Sigmoid colon (tissue), 7 donors: ENCODE results near the gene KCTD12. TPM values are rescaled to one million over a fixed set of nuclear protein-coding genes. Genes with fewer than 3 reads are reported as not detected.

ENCODE experiments used
- DNase-seq: peaks from one replicate; pipeline ENCODE4 v3.0.0-alpha.2; 2019
- H3K27ac ChIP-seq, 4 donors: fragments of 200-600 bp; sonication (generic); one replicate each; pipeline ENCODE4 v1.5.1; 2016 to 2019; ENCODE audit warnings: mild to moderate bottlenecking in 1 of 4
- H3K27me3 ChIP-seq, 3 donors: fragments of 200-600 bp; sonication (generic); one replicate each; pipeline ENCODE4 v1.5.1; 2019; ENCODE audit warnings: mild to moderate bottlenecking in 1 of 3
- H3K36me3 ChIP-seq, 4 donors: fragments of 200-600 bp; sonication (generic); one replicate each; pipeline ENCODE4 v1.5.1; 2016 to 2019
- H3K4me1 ChIP-seq, 4 donors: fragments of 200-600 bp; sonication (generic); one replicate each; pipeline ENCODE4 v1.5.1; 2017 to 2019
- H3K4me3 ChIP-seq, 4 donors: fragments of 200-600 bp; sonication (generic); one replicate each; pipeline ENCODE4 v1.5.1; 2017 to 2019; ENCODE audit warnings: mild to moderate bottlenecking in 2 of 4, moderate library complexity in 1 of 4
- H3K9me3 ChIP-seq, 4 donors: fragments of 200-600 bp in 3 of 4; sonication (generic) in 3 of 4; one replicate each; pipeline versions ENCODE4 v1.5.1 to v1.6.1; 2013 to 2019
- CTCF ChIP-seq, 4 experiments: fragments of 450-650 bp in 3 of 4; fragments of 200-600 bp in 1 of 4; IDR thresholded peaks; one replicate each; pipeline ENCODE4 v1.5.1; 2016 to 2019; ENCODE audit warnings: antibody characterized with exemption in 4 of 4, mild to moderate bottlenecking in 3 of 4, moderate library complexity in 2 of 4
- EP300 ChIP-seq, 4 donors: sonication (generic); formaldehyde crosslinking; IDR thresholded peaks; one replicate each; pipeline ENCODE4 v1.6.1; 2017; ENCODE audit warnings: antibody characterized with exemption in 4 of 4
- POLR2A ChIP-seq, 2 donors: fragments of 450-650 bp; IDR thresholded peaks; one replicate each; pipeline ENCODE4 v1.6.1; 2016; ENCODE audit warnings: antibody characterized with exemption in 2 of 2, mild to moderate bottlenecking in 2 of 2, moderate library complexity in 2 of 2
- POLR2AphosphoS5 ChIP-seq, 4 donors: sonication (generic); formaldehyde crosslinking; IDR thresholded peaks; one replicate each; pipeline ENCODE4 v1.6.1; 2017; ENCODE audit warnings: antibody characterized with exemption in 4 of 4
- WGBS, 2 donors: extraction: QIAGEN DNeasy Blood & Tissue Kit; methylation state at CpG; one replicate each; pipeline ENCODE4 v1.1.7; 2013; 5-methylcytosine and 5-hydroxymethylcytosine counted together
- intact Hi-C: fragments of 100-400 bp; cut with DNase I; formaldehyde crosslinking; loops from one replicate; pipeline ENCODE4 v1.15.1; 2023
- polyA plus RNA-seq, 3 donors: library from polyadenylated mRNA; stranded (reverse); fragments of 200-250 nt; gene quantifications; one replicate each; pipeline ENCODE4 v1.2.3, GENCODE V29; 2013
- total RNA-seq, 4 donors: library from RNA; depleted of rRNA; stranded (reverse); fragments of >200 nt; gene quantifications; one replicate each; pipeline ENCODE4 v1.1.0, GENCODE V29; 2016
- donor health status: healthy with polysubstance abuse.
- donor health status: Bipolar disorder and iron deficiency.
- donor health status: healthy.

KCTD12 gene
- total and polyA plus RNA-seq, 7 donors, result 14.8 to 129 (median 77.3) TPM

GRCh38 chr13:76894401-76895110 is 8.4 kb upstream of the KCTD12 start:
- Histone ChIP-seq H3K4me1 (no peaks in the 10 kb centered on the region), H3K27ac (no peak overlapping the region), H3K9me3 (peaks cover 0 to 5% (median 1%) of the 10 kb centered on the region in 4 donors), H3K4me3 (no peak overlapping the region), H3K36me3 (no peaks in the 10 kb centered on the region), H3K27me3 (no peaks in the 10 kb centered on the region)
- WGBS, 2 donors, result 41 to 77% methylated on average over 2 of the region's 2 CpGs
- TF ChIP-seq POLR2AphosphoS5 (IDR thresholded peaks at IDR 0.05), result no peak
- TF ChIP-seq CTCF (IDR thresholded peaks at IDR 0.05), result no peak
- no peak for TF ChIP-seq POLR2A (IDR thresholded peaks at IDR 0.05)
- no peak for TF ChIP-seq EP300 (IDR thresholded peaks at IDR 0.05)
- no peak for DNase-seq
- intact Hi-C loops, result no loop called here

- DNase-seq, result no peak
- intact Hi-C loops, result no loop called here
- Histone ChIP-seq H3K4me1 (peaks cover 0 to 8% (median 3%) of the 10 kb centered on the region in 4 donors), H3K36me3 (no peaks in the 10 kb centered on the region), H3K27me3 (no peaks in the 10 kb centered on the region), H3K27ac (no peak overlapping the region), H3K9me3 (peaks cover 0 to 1% (median 0%) of the 10 kb centered on the region in 4 donors), H3K4me3 (no peak overlapping the region)
- WGBS, 2 donors, result 76 to 78% methylated on average over 1 of the region's 1 CpG
- TF ChIP-seq POLR2AphosphoS5 (IDR thresholded peaks at IDR 0.05), result no peak
- TF ChIP-seq CTCF (IDR thresholded peaks at IDR 0.05), result no peak
- TF ChIP-seq EP300 (IDR thresholded peaks at IDR 0.05), result no peak
- no peak for TF ChIP-seq POLR2A (IDR thresholded peaks at IDR 0.05)
Observed at GRCh38 chr13:76892488-76892887, 6.3 kb upstream of the KCTD12 start.

- Histone ChIP-seq H3K4me3 (no peak overlapping the region), H3K36me3 (no peaks in the 10 kb centered on the region), H3K27me3 (no peaks in the 10 kb centered on the region), H3K4me1 (peaks cover 0 to 14% (median 10%) of the 10 kb centered on the region in 4 donors), H3K27ac (no peak overlapping the region), H3K9me3 (no peaks in the 10 kb centered on the region)
- TF ChIP-seq EP300 (IDR thresholded peaks at IDR 0.05) (no peak), POLR2AphosphoS5 (IDR thresholded peaks at IDR 0.05) (no peak), CTCF (IDR thresholded peaks at IDR 0.05) (no peak), POLR2A (IDR thresholded peaks at IDR 0.05) (no peak)
- intact Hi-C loops, result no loop called here
- DNase-seq, result no peak
- WGBS, 2 donors, result 90 to 95% methylated on average over 1 of the region's 1 CpG
Observed at GRCh38 chr13:76890021-76890420, 3.8 kb upstream of the KCTD12 start.

- no peak for DNase-seq
- H3K4me3 ChIP-seq, result no peak overlapping the region
- H3K27ac ChIP-seq, result no peak overlapping the region
- H3K4me1 ChIP-seq, result peaks cover 0 to 14% (median 10%) of the 10 kb centered on the region in 4 donors
- no peaks in the 10 kb centered on the region for H3K27me3 ChIP-seq
- no peaks in the 10 kb centered on the region for H3K36me3 ChIP-seq
- TF ChIP-seq POLR2AphosphoS5 (IDR thresholded peaks at IDR 0.05) (no peak), EP300 (IDR thresholded peaks at IDR 0.05) (no peak), POLR2A (IDR thresholded peaks at IDR 0.05) (no peak), CTCF (IDR thresholded peaks at IDR 0.05) (no peak)
- H3K9me3 ChIP-seq, result no peaks in the 10 kb centered on the region
- 95 to 96% methylated on average over 1 of the region's 1 CpG for WGBS, 2 donors
- intact Hi-C loops, result loop anchor here (5.0 kb wide), 2 partner anchors 222 to 1017 kb away; no protein-coding TSS in a partner anchor
Observed at GRCh38 chr13:76889254-76889653, 3.0 kb upstream of the KCTD12 start.
